GM18951 (cell line): ENCODE data around the gene NOL9.

ENCODE experiments used
- POLR2A ChIP-seq: IDR thresholded peaks from 4 replicates; pipeline ENCODE4 v1.6.1; 2011; ENCODE audit warnings: mild to moderate bottlenecking; ENCODE audit not compliant: insufficient read length, insufficient read depth; ENCODE audit errors: extremely low read depth
- in situ Hi-C: fragments of 300-500 bp; cut with MboI; formaldehyde crosslinking; loops from one replicate; pipeline ENCODE4 v1.12.0; 2022; ENCODE audit warnings: low sequenced_read_pairs, mixed read lengths, inconsistent platforms; ENCODE audit not compliant: unreplicated experiment

NOL9 gene

DNA sequence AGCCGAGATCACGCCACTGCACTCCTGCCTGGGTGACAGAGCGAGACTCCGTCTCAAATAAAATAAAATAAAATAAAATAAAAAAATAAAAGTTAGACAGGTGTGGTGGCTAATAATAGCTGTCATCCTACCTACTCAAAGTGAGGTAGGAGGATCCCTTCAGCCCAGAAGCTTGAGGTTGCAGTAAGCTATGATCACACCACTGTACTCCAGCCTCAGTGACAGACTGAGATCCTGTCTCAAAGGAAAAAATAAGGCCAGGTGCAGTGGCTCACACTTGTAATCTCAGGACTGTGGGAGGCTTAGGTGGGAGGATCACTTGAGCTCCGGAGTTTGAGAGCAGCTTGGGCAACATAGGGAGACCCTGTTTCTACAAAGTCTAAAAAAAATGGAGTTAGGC lies 18.0 kb downstream of the NOL9 start:
- in situ Hi-C loops = no loop called here

DNA sequence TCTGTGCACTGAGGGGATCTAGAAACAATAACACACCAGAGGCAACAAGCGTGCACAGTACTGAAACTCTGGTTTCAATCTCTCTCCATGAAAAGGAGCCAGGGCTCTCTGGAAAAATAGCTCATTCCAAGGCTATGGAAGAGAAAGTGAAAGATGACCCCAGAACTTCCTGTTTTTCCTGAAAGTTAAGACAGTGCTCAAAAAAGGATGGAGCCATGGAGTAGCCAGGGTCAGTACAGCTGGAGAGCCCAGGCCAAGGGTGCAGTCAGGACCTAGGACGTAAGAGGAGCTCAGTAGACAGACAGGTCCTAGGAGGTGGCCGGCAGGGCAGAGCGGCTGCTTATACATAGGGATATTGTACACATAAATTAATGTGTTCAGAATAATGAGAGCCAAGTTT lies 19.1 kb downstream of the NOL9 start:
- in situ Hi-C loops = no loop called here
- no peak for TF ChIP-seq POLR2A

More for the DNA sequence above, 18.0 kb downstream of the NOL9 start:
- TF ChIP-seq POLR2A = no peak

DNA sequence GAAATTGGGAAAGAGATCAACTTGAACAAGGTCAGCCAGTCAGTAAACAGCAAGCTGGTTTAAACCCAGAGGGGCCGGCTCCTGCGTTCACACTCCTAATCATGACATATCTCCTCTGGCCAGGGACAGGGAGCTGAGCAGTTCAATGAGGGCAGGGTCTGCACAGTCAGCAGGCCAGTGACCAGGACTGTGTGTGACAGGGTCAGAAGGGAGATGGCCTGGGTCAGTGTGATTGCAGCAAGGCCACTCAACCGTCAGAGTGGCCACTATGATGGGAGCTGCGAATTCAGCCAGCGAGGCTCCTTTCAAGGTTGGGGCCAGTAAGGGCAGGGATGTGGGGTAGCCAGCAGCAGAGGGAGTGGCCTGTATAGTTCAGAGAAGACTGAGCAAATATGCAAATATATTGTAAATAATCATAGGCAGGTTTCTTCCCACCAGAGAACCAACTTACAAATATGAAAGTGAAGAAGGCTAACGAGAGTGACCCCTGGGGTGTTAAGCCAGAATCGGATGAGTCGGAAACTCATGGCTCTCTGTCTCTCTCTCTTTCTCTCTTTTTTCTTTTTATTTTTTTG lies 20.0 kb downstream of the NOL9 start:
- in situ Hi-C loops = no loop called here
- no peak for TF ChIP-seq POLR2A

DNA sequence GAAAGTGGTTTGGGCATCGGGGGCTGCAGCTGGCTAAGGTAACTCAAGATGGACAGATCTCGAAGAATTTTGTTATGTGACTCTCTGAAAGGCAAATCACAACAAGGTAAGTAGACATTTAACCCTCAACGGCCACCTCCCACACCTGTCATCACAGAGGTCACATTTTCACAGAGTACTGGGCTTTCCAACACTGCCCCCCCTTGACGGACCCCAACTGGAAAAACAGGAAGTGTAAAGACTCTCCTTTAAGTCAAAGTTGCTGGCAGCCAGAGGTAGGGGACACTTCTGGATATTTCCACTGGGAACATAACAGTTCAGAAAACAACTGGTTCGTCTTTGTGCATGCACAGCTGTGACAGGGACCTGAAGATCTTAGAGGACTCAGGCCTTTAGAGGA lies 22.3 kb downstream of the NOL9 start:
- TF ChIP-seq POLR2A = no peak
- in situ Hi-C loops = no loop called here

DNA sequence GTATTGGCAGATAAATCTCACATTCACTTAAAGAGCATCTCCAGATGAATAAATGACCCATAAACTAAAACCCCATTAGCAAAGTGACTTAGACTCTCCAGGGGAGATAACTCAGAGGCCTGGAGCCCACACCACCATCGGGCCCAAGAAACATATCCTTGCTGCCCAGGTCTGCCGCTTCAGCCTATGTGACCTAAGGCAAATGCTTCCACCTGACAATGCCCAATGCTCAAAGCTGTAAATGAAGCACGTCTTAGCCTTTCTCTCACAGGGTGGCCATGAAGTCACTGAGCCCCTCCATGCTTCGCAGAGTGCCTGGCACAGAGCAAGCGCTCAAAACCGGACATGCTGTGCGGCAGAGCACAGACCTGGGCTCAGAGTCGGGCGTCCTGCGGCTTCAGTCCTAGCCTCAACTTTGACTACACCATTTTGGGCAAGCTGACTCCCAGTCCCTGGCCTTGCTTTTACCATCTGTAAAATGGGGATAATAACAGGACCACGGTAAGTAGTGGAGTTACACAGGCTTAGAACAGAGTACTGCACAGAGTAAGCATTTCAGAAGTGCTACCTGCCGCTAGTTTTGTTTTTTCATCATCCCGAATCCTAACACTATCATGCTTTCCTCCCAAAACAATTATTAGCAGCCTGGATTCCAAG lies 23.7 kb downstream of the NOL9 start:
- no peak for TF ChIP-seq POLR2A
- in situ Hi-C loops = no loop called here

DNA sequence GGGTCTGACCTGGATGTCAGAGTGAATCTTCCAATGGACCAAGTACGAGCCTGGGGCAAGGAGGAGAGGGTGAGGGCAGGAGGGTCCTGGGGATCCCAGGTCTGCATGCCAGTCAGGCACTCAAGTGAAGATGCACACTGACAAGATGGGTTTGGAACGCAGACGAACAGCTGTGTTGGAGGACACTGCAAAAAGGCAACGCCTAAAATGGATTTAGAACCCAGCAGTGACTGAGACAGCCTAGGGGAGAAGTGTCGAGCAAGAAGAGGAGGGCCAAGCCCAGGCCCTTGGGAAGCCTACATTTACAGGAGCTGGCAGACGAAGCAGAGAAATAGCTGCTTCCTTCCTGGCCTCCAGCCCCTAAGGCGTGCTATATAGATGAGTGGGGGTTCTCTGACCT lies 25.8 kb downstream of the NOL9 start:
- no peak for TF ChIP-seq POLR2A
- in situ Hi-C loops = no loop called here

DNA sequence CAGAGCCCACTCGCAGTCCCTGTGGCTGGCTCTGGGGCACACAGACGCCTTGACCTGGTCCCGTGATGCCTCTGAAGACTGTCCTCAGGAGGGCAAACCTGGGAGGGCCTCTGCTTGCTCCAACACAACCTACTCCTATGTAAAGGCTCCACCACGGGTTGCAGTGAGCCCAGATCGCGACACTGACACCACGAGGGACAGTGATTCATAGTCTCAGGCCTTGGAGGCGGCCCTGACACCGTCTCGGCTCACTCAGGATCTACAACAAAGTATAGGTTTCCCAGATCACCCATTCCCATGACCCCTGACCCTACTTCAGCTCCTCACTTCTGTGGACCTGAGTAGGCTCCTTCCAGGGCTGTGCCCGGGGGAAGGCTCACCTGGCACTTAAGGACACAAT lies 28.0 kb downstream of the NOL9 start:
- in situ Hi-C loops = no loop called here

DNA sequence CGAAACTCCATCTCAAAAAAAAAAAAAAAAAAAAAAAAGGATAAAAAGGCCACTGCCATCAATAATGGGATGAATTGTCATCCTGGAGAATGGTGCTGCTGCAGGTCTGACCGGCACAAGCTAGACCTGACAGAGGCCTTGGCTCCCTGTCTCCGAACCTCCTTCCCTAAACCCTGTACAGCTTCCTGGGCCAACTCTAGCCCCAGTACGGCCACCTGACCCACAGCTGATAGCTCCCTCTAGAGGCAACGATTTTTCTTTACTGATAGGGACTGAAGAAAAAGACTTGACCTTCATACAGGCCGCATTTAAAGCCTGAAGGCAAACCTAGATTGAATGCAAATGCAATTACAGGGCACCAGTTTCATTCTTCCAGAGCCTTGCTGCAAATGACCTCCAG lies 30.7 kb downstream of the NOL9 start:
- in situ Hi-C loops = no loop called here
- no peak for TF ChIP-seq POLR2A

More for the DNA sequence above, 28.0 kb downstream of the NOL9 start:
- no peak for TF ChIP-seq POLR2A

DNA sequence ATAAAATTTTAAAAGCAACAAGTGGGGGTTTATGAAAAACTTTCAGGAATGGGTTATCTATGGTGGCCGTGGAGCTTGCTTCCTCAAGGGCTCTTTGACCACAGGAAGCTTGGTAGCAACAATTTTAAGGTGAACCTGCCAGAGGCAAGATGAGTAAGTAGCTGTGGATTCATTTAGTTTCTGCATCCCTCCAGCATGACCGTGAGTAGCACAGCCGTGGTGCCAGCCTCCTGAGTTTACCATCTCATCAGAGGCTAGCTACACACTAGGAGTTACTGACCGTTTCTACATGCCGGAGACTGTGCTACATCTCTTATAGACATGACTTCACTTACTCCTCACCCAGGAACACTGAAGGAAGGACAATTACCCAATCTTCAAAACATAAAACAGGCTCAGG lies 32.8 kb downstream of the NOL9 start:
- TF ChIP-seq POLR2A = no peak
- in situ Hi-C loops = no loop called here

DNA sequence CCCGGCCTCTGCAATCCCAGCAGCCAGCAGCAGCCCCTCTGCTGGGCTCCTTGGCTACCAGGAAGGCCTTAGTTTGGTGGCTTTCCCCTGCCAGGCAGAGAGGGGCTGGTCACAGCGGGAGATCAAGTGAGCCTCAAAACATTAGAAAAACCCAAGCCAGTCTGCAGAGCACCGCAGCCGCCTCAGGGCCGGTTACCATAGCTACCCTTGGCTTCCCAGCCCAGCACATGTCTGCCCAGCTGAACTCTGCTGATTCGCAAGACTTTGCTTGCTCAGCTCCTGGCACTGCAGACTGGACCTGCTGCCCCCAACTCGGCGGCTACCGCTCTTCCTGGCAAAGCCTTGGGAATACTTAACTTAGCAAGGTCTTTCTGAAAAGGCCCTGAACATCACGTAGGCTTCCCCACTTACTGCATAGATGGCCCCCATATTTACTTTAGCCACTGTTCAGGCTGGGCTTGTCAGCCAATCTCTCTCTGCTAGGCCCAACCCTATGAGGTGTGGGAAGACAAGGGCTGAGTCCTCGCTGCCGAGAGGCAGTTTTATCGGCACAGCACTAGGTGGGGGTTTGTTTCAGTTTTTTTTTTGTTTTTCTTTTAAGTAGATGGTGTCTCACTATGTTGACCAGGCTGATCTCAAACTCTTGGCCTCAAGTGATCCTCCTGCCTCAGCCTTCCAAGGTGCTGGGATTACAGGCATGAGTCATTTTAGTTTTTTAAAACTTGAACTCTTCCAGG lies 34.2 kb downstream of the NOL9 start:
- in situ Hi-C loops = no loop called here
- TF ChIP-seq POLR2A = no peak

DNA sequence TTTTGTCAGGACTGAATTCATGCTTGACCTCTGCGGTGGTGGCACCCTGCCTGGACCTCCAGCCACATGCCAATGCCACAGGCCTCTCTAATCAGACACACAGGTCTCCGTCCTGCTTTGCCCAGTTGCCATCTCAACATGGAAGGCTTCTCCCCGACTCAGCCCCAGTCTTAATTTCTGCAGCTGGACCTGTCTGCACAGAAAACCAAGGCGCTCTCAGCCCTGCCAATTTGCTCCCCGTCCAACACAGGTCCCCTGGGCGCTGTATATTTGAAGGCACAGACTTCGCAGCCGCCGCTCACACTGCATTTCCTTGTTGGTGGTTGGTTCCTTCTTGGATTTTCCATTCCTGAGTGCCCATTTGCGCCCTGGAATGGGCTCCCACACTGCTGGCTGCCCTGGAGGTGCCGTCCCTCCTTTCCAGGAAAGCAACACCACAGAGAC lies 34.8 kb downstream of the NOL9 start:
- TF ChIP-seq POLR2A = no peak

DNA sequence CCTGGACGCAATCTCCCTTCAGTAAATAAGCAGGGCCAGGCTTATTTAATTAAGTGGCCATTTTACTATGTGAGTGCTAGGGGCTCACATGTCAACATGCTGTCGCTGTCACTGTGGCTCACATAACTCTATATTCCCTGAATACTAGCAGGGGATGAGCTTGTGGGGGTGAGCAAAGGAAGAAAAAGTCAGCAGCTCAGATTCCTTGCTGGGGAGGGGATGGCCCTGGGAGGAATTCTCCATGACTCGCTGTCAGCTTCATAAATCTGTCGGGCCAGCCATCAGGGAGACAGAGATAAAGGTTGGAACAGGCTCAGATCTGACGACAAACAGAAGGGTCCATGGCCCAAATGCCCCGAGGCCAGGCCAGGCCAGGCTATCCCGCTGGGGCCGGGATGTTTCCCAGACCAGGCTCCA lies 36.9 kb downstream of the NOL9 start:
- in situ Hi-C loops = no loop called here

More for the DNA sequence above, 34.8 kb downstream of the NOL9 start:
- in situ Hi-C loops = no loop called here

DNA sequence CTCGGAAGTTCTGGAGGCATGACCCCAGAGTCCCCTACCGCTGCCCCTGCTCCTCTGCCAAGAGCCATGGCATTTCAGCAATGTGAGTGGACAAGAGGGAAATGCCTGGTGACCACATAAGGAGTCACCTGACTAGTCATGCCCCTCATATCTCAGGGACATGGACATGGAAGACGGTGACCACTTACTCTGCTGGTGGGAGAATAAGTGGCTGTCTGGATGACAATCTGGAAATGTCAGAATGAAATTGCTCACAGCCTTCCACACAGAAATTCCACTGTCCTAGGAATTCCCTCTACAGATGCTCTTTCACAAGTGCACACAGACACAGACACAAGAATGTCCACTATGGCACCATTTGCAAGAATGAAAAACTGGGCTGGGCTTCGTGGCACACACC lies 38.5 kb downstream of the NOL9 start:
- TF ChIP-seq POLR2A = no peak
- in situ Hi-C loops = no loop called here

More for the DNA sequence above, 36.9 kb downstream of the NOL9 start:
- TF ChIP-seq POLR2A = no peak

DNA sequence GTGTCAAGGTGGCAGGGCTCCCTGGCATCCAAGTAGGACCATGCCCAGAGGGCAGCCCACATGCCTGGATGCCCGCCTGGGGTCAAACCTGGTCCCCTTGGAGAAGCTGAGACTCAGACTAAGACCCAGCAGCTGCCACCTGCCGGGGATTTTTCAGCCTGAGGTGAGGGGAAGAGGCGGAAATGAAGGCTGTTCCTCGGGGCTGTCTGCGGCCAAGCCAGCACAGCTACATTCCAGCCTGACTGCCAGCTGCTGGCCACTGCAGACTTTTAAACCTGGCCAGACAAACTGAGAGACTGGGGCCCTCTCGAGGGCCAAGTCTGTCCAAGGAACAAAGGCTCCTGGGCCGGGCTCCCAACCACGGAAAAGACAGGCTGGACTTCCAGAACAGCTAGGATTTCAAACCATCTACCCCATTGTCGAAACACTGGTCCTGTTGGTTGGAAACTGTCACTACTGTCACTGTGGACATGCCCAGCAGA lies 41.0 kb downstream of the NOL9 start:
- no peak for TF ChIP-seq POLR2A
- in situ Hi-C loops = no loop called here
